IPS-18a (cell line): ENCODE measurements around the gene TBC1D22A.

Experiments
- H3K27ac ChIP-seq: one replicate; pipeline ENCODE4 v1.5.1; 2013; ENCODE audit warnings: low read length
- H3K27me3 ChIP-seq: one replicate; pipeline ENCODE4 v1.6.1; 2013; ENCODE audit warnings: mild to moderate bottlenecking, low read length; ENCODE audit not compliant: control insufficient read depth, insufficient read depth
- H3K36me3 ChIP-seq: one replicate; pipeline ENCODE4 v1.6.1; 2013; ENCODE audit warnings: low read depth, low read length; ENCODE audit not compliant: control insufficient read depth
- H3K4me1 ChIP-seq: one replicate; pipeline ENCODE4 v1.6.1; 2013; ENCODE audit warnings: low read depth, low read length; ENCODE audit not compliant: control insufficient read depth
- H3K4me3 ChIP-seq: one replicate; pipeline ENCODE4 v1.5.1; 2013; ENCODE audit warnings: low read length
- H3K9ac ChIP-seq: one replicate; pipeline ENCODE4 v1.6.1; 2013; ENCODE audit warnings: mild to moderate bottlenecking, low read length, moderate library complexity
- H3K9me3 ChIP-seq: one replicate; pipeline ENCODE4 v1.6.1; 2013; ENCODE audit warnings: low read depth, low read length; ENCODE audit not compliant: control insufficient read depth

TBC1D22A gene

GRCh38 chr22:47012589-47013370 is 250.3 kb downstream of the TBC1D22A start:
- peaks cover 7% of the 10 kb centered on the region for H3K36me3 ChIP-seq
- no peak overlapping the region for H3K4me3 ChIP-seq
- no peak overlapping the region for H3K27ac ChIP-seq
- H3K27me3 ChIP-seq = no peaks in the 10 kb centered on the region
- no peak overlapping the region for H3K9ac ChIP-seq
- peaks cover 6% of the 10 kb centered on the region for H3K4me1 ChIP-seq
- no peaks in the 10 kb centered on the region for H3K9me3 ChIP-seq

DNA sequence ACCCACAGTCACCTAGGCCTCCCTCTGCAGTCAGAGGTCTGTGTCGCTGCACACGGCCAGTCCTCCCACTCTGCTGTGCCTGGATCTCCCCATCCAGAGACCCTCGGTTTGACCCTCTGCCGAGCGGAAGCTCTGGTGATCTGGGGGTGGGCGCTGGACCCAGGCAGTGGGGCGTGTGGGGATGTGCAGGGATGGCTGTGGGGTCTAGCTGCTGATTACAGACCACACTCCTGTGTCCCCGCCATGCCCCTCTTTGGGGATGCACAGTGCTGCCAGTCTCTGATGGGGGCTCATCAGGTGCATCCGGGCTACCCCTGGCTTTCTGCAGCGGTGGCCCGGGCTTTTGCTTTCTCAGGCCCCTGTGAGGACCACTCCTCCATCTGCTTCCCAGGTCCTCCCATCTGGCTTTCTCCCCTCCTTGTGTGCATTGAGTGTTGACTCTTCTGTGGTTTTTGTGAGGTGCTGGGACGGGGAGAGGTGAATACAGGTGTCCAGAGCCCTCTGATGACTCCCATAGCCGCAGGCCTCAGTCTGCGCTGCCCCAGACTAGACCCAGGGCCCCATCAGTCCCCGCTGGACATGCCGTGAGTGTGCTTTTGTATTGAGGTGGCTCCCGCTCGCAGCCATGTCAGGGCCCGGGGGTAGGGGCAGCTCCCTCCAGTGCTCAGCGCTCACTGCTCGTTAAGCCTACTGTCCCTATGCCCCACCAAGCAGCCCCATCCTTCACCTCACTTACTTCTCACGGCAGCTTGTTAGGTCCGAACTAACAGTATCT is 251.6 kb downstream of the TBC1D22A start:
- H3K36me3 ChIP-seq = peaks cover 5% of the 10 kb centered on the region
- no peaks in the 10 kb centered on the region for H3K9me3 ChIP-seq
- no peak overlapping the region for H3K9ac ChIP-seq
- no peak overlapping the region for H3K27ac ChIP-seq
- H3K4me1 ChIP-seq = peaks cover 6% of the 10 kb centered on the region
- H3K4me3 ChIP-seq = no peak overlapping the region
- no peaks in the 10 kb centered on the region for H3K27me3 ChIP-seq

DNA sequence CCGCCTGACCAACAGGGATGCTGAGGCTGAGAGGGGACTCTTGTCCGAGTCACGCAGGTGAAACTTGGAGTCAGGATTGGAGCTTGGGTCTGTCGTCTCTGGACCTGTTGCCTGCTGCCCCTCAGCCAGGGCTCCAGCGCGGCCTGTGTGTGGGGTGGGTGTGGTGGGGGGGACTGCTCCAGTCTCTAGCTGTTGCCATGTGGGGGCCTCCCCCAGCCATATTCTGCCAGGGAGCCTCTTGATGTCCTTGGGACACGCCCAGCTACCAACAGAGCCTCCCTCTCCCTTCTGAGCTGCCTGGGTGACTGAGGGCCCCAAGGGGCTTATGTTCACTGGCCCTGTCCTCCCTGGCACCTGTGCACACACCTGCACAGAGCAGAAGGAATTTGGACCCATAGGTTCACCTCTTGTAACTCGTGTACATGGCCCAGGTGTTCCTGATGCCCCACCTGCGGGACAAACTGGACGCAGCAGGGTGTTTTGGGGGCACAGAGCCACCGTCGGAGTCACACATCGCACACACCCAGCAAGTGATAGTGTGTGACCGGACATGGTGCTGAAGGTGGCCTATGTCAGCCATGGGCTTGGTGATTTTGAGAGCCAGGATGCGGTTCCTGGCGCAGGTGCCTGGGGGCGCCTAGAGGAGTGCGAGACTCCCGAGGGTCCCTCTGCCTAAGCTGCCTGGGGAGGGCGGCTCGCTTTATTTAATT is 252.3 kb downstream of the TBC1D22A start:
- peaks cover 6% of the 10 kb centered on the region for H3K4me1 ChIP-seq
- no peaks in the 10 kb centered on the region for H3K9me3 ChIP-seq
- no peaks in the 10 kb centered on the region for H3K36me3 ChIP-seq
- no peak overlapping the region for H3K4me3 ChIP-seq
- no peak overlapping the region for H3K27ac ChIP-seq
- H3K9ac ChIP-seq = no peak overlapping the region
- H3K27me3 ChIP-seq = no peaks in the 10 kb centered on the region

DNA sequence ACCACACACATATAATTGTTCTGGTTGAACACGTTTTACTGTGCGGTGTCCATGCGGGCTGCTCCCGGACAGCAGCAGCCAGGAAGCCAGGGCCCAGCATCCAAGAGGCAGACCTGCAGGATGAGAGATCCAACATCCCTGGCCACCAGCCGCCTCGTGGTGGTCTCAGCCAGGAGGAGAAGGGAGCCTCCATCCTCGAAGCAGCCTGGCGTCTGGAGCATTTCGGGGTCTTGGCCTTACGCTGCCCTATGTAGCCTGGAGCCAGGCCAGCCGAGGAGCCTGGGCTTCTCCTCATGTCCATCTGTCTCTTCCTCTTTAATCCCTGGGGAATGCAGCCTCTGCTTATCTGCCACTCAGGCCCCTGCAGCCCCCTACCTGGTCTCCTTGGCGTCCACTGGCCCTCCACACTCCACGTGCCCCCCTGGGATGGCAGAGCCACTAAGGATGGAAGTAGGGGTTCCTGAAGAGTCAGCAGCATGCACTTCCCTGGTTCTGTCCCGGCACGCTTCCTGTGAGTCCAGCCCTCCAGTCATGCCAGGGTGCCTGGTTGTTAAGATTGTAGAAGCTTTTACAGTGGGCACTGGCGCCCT is 253.2 kb downstream of the TBC1D22A start:
- Histone ChIP-seq H3K9ac (no peak overlapping the region), H3K4me3 (no peak overlapping the region), H3K27ac (no peak overlapping the region), H3K36me3 (no peaks in the 10 kb centered on the region), H3K9me3 (no peaks in the 10 kb centered on the region), H3K4me1 (peaks cover 6% of the 10 kb centered on the region), H3K27me3 (no peaks in the 10 kb centered on the region)

DNA sequence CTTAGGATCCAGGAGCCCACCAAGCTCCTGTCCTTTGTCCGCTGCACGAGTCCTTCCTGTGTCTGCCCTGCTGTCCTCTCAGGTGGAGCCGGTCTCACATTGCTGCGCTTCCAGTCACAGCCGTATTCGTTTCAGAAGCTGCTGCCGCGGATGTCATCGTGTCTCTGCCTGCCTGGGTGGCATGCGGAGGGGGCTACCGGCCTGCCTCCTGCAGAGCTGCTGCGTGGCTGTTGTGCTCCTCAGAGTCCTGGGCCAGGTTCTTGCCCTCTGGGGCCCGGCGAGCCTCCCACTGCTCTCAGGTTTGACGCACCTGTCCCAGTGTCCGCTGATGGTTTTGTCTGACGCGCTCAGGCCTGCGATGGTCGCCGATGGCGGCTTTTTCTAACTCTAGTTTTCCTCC is 254.2 kb downstream of the TBC1D22A start:
- Histone ChIP-seq H3K9ac (no peak overlapping the region), H3K36me3 (no peaks in the 10 kb centered on the region)

DNA sequence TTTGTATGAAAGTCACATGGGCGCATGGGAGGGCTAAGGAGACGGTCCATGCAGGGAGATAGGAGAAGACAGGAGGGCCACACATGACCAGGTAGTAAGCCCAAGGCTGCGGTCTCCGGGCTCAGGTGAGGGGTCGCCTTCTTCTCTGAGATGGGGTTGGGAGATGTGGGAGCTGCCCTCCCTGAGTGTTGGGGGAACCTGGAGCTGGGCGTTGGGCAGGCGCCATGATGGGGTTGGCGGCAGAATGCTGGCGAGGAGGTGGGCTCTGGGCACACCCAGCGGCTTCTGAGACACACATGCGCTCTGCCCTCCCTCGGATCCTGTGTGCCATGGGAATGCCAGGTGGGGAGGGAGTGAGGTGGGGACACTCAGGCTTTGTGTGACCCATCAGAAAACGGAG is 254.8 kb downstream of the TBC1D22A start:
- Histone ChIP-seq H3K9me3 (no peaks in the 10 kb centered on the region), H3K36me3 (no peaks in the 10 kb centered on the region), H3K27me3 (no peaks in the 10 kb centered on the region), H3K9ac (no peak overlapping the region), H3K4me1 (peaks cover 6% of the 10 kb centered on the region), H3K27ac (no peak overlapping the region), H3K4me3 (no peak overlapping the region)

More for the DNA sequence above, 254.2 kb downstream of the TBC1D22A start:
- Histone ChIP-seq H3K27ac (no peak overlapping the region), H3K4me3 (no peak overlapping the region), H3K4me1 (peaks cover 6% of the 10 kb centered on the region), H3K9me3 (no peaks in the 10 kb centered on the region), H3K27me3 (no peaks in the 10 kb centered on the region)

DNA sequence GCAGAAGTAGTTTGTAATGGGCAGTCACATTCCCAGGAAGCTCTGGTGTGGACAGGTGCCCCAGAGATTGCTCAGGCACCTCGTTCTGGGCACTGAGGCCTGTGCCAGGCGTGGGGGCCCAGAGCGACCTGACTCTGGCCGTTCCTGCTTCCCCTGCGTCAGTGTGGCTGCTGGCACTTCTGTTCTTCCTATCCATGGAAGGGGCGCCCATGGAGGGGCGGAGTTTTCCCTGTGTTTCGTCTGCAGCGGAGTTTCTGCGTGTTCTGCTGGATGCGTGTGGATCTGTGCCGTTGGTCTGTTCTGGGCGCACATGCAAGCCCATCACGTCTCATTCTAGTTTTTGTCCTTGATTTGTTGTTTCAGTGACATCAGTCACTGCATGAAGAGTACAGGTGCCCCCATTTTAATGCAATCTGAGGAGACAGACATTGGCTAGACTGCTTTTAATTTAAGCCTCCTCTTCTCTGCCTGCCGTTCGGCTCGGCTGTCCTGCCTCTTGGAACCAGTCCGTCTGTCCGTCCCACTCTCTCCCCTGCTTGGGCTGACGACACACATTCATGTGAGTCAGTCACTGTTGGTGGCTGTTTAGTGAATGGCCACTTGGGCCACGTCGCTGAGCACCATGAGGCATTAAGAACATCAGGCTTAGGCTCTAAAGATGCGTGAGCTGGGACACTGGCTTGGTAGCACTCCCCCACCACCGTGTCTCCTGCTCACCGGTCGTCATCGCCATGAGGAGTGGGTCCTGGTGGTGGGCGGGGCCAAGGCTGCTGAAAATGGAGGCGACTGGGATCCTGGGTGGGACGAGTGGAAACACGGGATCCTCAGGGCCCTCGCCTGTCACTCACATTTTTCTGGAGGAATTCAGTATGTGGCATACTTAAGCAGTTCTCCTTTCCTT is 255.8 kb downstream of the TBC1D22A start:
- H3K27ac ChIP-seq = no peak overlapping the region
- H3K4me1 ChIP-seq = peaks cover under 1% of the 10 kb centered on the region
- no peaks in the 10 kb centered on the region for H3K36me3 ChIP-seq
- no peak overlapping the region for H3K9ac ChIP-seq
- no peak overlapping the region for H3K4me3 ChIP-seq
- no peaks in the 10 kb centered on the region for H3K27me3 ChIP-seq
- H3K9me3 ChIP-seq = no peaks in the 10 kb centered on the region

DNA sequence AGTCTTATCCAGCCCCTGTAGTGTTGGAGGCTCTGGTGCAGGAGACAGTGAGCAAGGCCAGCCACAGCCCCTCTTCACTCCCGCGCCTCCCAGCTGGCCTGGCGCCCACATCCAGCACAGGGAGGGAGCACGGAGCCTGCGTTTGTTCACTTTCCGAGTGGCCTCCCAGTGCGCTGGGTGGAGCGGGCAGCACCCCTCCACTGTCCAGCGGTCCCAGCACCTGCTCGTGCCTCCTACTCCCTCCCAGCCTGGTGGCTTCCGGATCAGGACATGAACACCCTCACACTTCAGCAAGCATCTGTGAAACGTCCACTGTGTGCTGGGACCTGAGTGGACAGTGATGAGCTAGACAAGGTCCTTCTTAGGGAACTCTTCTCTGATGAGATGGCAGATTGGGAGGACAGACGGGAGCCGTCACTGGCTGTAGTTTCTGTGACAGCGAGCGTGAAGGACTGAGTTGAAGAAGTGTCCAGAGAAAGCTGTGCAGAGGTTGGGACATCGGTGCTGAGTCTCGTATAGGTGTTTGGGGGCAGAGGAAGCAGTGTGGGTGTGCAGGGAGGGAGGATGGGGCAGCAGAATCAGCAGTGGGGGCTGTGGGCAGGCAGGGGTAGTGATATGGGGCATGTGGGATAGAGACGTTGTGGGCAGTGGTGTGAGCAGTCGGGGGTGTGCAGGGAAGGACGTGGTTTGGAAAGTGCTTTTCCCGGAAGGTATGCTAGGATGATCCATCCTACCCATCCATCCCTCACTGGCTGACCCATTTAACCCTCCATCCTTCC is 256.8 kb downstream of the TBC1D22A start:
- no peak overlapping the region for H3K4me3 ChIP-seq
- no peak overlapping the region for H3K27ac ChIP-seq
- H3K9me3 ChIP-seq = no peaks in the 10 kb centered on the region
- no peaks in the 10 kb centered on the region for H3K27me3 ChIP-seq
- H3K4me1 ChIP-seq = no peaks in the 10 kb centered on the region
- H3K36me3 ChIP-seq = no peaks in the 10 kb centered on the region
- H3K9ac ChIP-seq = no peak overlapping the region

DNA sequence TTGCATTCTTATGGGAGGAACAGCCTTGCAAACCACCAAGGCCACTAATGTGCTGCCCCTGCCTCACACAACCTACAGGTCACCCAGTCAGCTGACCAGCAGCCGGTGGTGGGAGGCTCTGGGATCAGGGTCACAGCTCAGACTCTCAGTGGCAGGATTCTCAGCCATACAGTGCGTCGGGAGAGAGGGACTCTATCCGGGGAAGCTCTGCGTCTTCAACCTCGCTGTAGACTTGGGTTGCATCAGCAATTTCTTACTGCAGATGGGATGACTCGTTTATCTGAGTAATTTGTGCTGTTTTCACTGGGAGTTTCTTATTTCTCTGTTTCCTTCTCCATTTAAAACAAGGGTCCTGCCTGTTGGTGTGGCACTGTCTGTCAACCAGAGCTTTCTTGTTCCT is 257.7 kb downstream of the TBC1D22A start:
- Histone ChIP-seq H3K36me3 (no peaks in the 10 kb centered on the region), H3K4me1 (no peaks in the 10 kb centered on the region), H3K27ac (no peak overlapping the region), H3K9me3 (no peaks in the 10 kb centered on the region), H3K27me3 (no peaks in the 10 kb centered on the region), H3K4me3 (no peak overlapping the region), H3K9ac (no peak overlapping the region)

DNA sequence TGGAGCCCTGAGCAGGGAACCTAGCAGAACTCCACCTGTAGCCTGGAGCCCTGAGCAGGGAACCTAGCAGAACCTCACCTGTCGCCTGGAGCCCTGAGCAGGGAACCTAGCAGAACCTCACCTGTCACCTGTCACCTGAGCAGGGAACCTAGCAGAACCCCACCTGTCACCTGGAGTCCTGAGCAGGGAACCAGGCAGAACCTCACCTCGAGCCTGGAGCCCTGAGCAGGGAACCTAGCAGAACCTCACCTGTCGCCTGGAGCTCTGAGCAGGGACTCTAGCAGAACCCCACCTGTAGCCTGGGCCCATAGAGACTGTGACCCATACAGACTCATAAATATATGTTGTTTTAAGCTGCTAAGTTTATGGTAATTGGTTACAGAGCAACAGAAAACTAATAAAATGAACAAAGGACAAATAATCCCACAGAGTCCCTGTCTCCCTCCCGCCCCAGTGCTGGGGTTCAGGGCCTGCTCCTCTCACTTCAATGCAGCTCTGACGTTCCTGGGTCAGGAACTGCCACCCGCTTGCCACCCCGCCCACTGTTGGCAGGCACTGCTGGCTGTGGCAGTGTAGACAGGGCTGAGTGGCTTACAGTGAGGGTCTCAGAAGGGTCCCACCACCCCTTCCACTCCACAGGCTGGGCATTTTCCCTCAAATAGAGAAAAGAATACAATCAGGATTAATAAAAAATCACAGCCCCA is 259.1 kb downstream of the TBC1D22A start:
- no peak overlapping the region for H3K9ac ChIP-seq
- H3K27me3 ChIP-seq = no peaks in the 10 kb centered on the region
- H3K9me3 ChIP-seq = no peaks in the 10 kb centered on the region
- H3K4me1 ChIP-seq = peaks cover under 1% of the 10 kb centered on the region
- H3K27ac ChIP-seq = no peak overlapping the region
- H3K4me3 ChIP-seq = no peak overlapping the region
- H3K36me3 ChIP-seq = no peaks in the 10 kb centered on the region
